ENCODE results near the gene ZNF76. TPM values are rescaled to one million over a fixed set of nuclear protein-coding genes. Genes with fewer than 3 reads are reported as not detected.

ZNF76 gene
- total and polyA plus RNA-seq, 2 donors (not counting 1 experiment from before 2014, with no cell fraction given): 96.9 to 145 TPM

DNA sequence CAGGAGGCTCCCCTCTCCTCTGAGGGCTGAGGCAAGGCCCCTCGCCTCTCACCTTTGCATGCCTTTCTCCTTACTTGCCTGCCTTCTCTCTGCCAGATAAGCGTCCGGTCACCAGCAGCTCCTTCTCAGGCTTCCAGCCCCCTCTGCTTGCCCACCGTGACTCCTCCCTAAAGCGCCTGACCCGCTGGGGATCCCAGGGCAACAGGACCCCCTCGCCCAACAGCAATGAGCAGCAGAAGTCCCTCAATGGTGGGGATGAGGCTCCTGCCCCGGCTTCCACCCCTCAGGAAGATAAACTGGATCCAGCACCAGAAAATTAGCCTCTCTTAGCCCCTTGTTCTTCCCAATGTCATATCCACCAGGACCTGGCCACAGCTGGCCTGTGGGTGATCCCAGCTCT, 61.6 kb downstream of the ZNF76 start:
- Histone ChIP-seq H3K27me3 (replicated peaks in 1 of 4; ENCODE audit: control extremely low read depth in 1 of 4, control insufficient read depth in 3 of 4, insufficient read depth in 4 of 4, low read length in 3 of 4) (no peaks in the 10 kb centered on the region), H3K4me3 (ENCODE audit: control extremely low read depth in 1 of 5, extremely low read depth in 1 of 5, insufficient read depth in 1 of 5, low read depth in 2 of 5, low read length in 4 of 5) (no peak overlapping the region), H2AFZ (ENCODE audit: insufficient read depth, low read depth, low read length, poor library complexity, severe bottlenecking) (no peak overlapping the region), H3K4me1 (ENCODE audit: control insufficient read depth in 2 of 2, insufficient read depth in 2 of 2, low read length in 2 of 2) (no peaks in the 10 kb centered on the region), H3K36me3 (replicated peaks in 1 of 2; ENCODE audit: control extremely low read depth in 1 of 2, control insufficient read depth in 1 of 2, extremely low read depth in 1 of 2, insufficient read depth in 2 of 2, low read length in 1 of 2) (peaks cover 2 to 77% of the 10 kb centered on the region in 2 experiments), H3K27ac (ENCODE audit: low read length in 2 of 2) (peak overlapping the region in 1 of 2 donors; percentile 33), H4K20me1 (ENCODE audit: control insufficient read depth, insufficient read depth, low read length, poor library complexity, severe bottlenecking) (peaks cover 28% of the 10 kb centered on the region), H3K79me2 (ENCODE audit: control insufficient read depth, insufficient read depth, low read length) (peaks cover 25% of the 10 kb centered on the region), H3K9me3 (ENCODE audit: control extremely low read depth in 1 of 3, control insufficient read depth in 2 of 3, insufficient read depth in 1 of 3, low read length in 2 of 3) (no peaks in the 10 kb centered on the region), H3K4me2 (replicated peaks; ENCODE audit: low read depth, low read length, poor library complexity, severe bottlenecking) (no peak overlapping the region), H3K9ac (ENCODE audit: low read length) (no peak overlapping the region)
- ATAC-seq (ENCODE audit: low read depth) (no peak), DNase-seq (no peak)
- ChIA-PET CTCF (no interaction called here), POLR2A (no interaction called here)
- Mint-ChIP-seq H3K4me1 (peaks cover 4% of the 10 kb centered on the region), H3K9me3 (ENCODE audit: insufficient read depth) (no peaks in the 10 kb centered on the region), H3K27ac (no peak overlapping the region), H3K27me3 (no peaks in the 10 kb centered on the region), H3K4me3 (no peak overlapping the region)
- no peak for TF ChIP-seq CTCF (IDR thresholded peaks at IDR 0.05)
- TF ChIP-seq EZH2 (IDR thresholded peaks at IDR 0.05; ENCODE audit: borderline replicate concordance, insufficient read depth, low read depth, low read length, poor library complexity, severe bottlenecking): no peak
- intact Hi-C loops (cut with micrococcal nuclease): no loop called here
- 98% methylated on average over 8 of the region's 8 CpGs for WGBS (ENCODE audit: insufficient coverage)

GRCh38 chr6:35327349-35328027, 68.0 kb downstream of the ZNF76 start:
- Histone ChIP-seq H3K4me1 (ENCODE audit: control insufficient read depth in 2 of 2, insufficient read depth in 2 of 2, low read length in 2 of 2) (peaks cover 11 to 15% of the 10 kb centered on the region in 2 donors), H3K4me2 (replicated peaks; ENCODE audit: low read depth, low read length, poor library complexity, severe bottlenecking) (peak overlapping the region; percentile 7), H3K9me3 (ENCODE audit: control extremely low read depth in 1 of 3, control insufficient read depth in 2 of 3, insufficient read depth in 1 of 3, low read length in 2 of 3) (peaks cover 0 to 5% (median 0%) of the 10 kb centered on the region in 3 donors), H3K4me3 (ENCODE audit: control extremely low read depth in 1 of 5, extremely low read depth in 1 of 5, insufficient read depth in 1 of 5, low read depth in 2 of 5, low read length in 4 of 5) (no peak overlapping the region), H4K20me1 (ENCODE audit: control insufficient read depth, insufficient read depth, low read length, poor library complexity, severe bottlenecking) (no peaks in the 10 kb centered on the region), H3K27me3 (replicated peaks in 1 of 4; ENCODE audit: control extremely low read depth in 1 of 4, control insufficient read depth in 3 of 4, insufficient read depth in 4 of 4, low read length in 3 of 4) (no peaks in the 10 kb centered on the region), H3K79me2 (ENCODE audit: control insufficient read depth, insufficient read depth, low read length) (no peaks in the 10 kb centered on the region), H3K27ac (ENCODE audit: low read length in 2 of 2) (peak overlapping the region in 1 of 2 donors; percentile 11), H2AFZ (ENCODE audit: insufficient read depth, low read depth, low read length, poor library complexity, severe bottlenecking) (peak overlapping the region; percentile 39), H3K9ac (ENCODE audit: low read length) (no peak overlapping the region), H3K36me3 (replicated peaks in 1 of 2; ENCODE audit: control extremely low read depth in 1 of 2, control insufficient read depth in 1 of 2, extremely low read depth in 1 of 2, insufficient read depth in 2 of 2, low read length in 1 of 2) (peaks cover 5 to 16% of the 10 kb centered on the region in 2 experiments)
- Mint-ChIP-seq H3K9me3 (ENCODE audit: insufficient read depth) (no peaks in the 10 kb centered on the region), H3K4me1 (peaks cover 16% of the 10 kb centered on the region), H3K27ac (peak overlapping the region; percentile 74), H3K27me3 (no peaks in the 10 kb centered on the region), H3K4me3 (no peak overlapping the region)
- peak; percentile 76 for TF ChIP-seq CTCF (IDR thresholded peaks at IDR 0.05)
- TF ChIP-seq EZH2 (IDR thresholded peaks at IDR 0.05; ENCODE audit: borderline replicate concordance, insufficient read depth, low read depth, low read length, poor library complexity, severe bottlenecking): no peak
- 15% methylated on average over 5 of the region's 7 CpGs for WGBS (ENCODE audit: insufficient coverage)
- ChIA-PET CTCF (interaction anchor here (0.6 to 9.8 kb wide), 21 partner anchors 9 to 405 kb away, joined by 3 to 301 read pairs (median 5); partner anchors contain the start of genes DEF6, FANCE, PPARD and ZNF76), POLR2A (interaction anchor here (0.7 to 1.3 kb wide), 3 partner anchors 25 to 141 kb away, joined by 3 to 4 read pairs (median 3); partner anchors contain the start of gene RPL10A)
- peak; percentile 80 for DNase-seq
- intact Hi-C loops (cut with micrococcal nuclease): loop anchor here (1.0 to 2.0 kb wide), 5 partner anchors 11 to 69 kb away; partner anchors contain the start of genes DEF6, PPARD and ZNF76
- ATAC-seq (ENCODE audit: low read depth): peak; percentile 87

Measured in B cell (primary cell).